Measurements from ENCODE around the gene TPT1.
"Not testable (repeated sequence)": the region's sequence is repeated elsewhere in the genome, so short reads cannot be mapped to it uniquely, and the experiment has no call there.

The TPT1 gene

GRCh38 chr13:45341034-45341798 lies at the start of gene TPT1:
Gene TPT1 (minus strand): TSS chr13:45341183. CDS start chr13:45341069, 114 bp downstream.
- Histone ChIP-seq H3K36me3 (ENCODE audit: control insufficient read depth, insufficient read depth, low read length) (peaks cover 51% of the 10 kb centered on the region), H3K9ac (ENCODE audit: low read depth, low read length) (peak within 1 kb of the TSS; percentile 99), H3K4me1 (ENCODE audit: control insufficient read depth, insufficient read depth, low read length) (peaks cover 7% of the 10 kb centered on the region; the same call in 1 of the 2 replicates), H3K27me3 (ENCODE audit: control insufficient read depth, insufficient read depth, low read length) (no peaks in the 10 kb centered on the region), H3K4me3 (ENCODE audit: low read depth, low read length) (peak within 1 kb of the TSS; percentile 79), H3K27ac (ENCODE audit: low read depth, low read length) (peak within 1 kb of the TSS; percentile 98), H3K9me3 (ENCODE audit: control insufficient read depth, insufficient read depth, low read length) (no peaks in the 10 kb centered on the region)

DNA sequence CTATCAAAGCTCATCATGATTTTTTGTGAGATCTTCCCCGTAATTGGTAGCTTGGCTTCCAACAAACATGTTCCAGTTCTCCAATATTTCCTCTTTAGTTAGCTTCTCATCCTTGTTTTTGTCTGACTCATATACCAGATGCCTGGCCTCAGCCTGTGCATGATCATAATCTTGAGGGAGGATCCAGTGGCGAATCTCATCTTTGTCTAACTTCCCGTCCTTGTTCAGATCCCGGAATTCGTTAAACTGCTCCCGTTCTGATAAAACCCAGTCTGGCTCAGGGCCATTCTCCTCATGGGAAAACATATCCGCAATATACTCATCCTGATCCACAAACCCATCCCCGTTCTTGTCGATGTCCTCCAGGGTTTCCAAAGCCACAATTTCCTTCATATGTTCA lies 49.4 kb upstream of the TPT1 start:
- not testable (repeated sequence) for H3K36me3 ChIP-seq (ENCODE audit: control insufficient read depth, insufficient read depth, low read length); H3K9ac ChIP-seq (ENCODE audit: low read depth, low read length); H3K9me3 ChIP-seq (ENCODE audit: control insufficient read depth, insufficient read depth, low read length)

DNA sequence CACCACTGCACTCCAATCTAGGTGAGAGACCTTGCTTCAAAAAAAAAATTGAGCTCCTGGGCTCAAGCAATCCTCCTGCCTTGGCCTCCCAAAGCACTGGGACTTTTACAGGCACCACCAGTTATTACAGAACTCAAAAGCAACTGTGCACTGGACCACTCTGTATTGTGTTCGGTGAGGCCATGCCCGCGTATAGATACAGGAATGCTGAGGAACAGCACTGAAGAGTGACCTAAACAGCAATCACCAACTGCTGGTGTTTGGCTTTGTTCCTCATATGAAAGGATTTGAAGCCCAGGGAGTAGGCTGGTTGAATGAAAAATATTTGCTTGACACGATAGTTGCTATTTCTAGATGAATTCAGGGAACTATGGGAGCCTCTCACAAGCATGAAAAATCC lies 47.7 kb upstream of the TPT1 start:
- Histone ChIP-seq H3K4me1 (ENCODE audit: control insufficient read depth, insufficient read depth, low read length) (0 out of 2 replicates have a peak, but pooled peaks cover 1% of the 10 kb centered on the region), H3K27me3 (ENCODE audit: control insufficient read depth, insufficient read depth, low read length) (no peaks in the 10 kb centered on the region), H3K9ac (ENCODE audit: low read depth, low read length) (no peak overlapping the region), H3K36me3 (ENCODE audit: control insufficient read depth, insufficient read depth, low read length) (0 out of 2 replicates have a peak, but pooled peaks cover 2% of the 10 kb centered on the region), H3K9me3 (ENCODE audit: control insufficient read depth, insufficient read depth, low read length) (no peaks in the 10 kb centered on the region), H3K4me3 (ENCODE audit: low read depth, low read length) (no peak overlapping the region), H3K27ac (ENCODE audit: low read depth, low read length) (no peak overlapping the region)

More for the DNA sequence above, 49.4 kb upstream of the TPT1 start:
- H3K4me3 ChIP-seq (ENCODE audit: low read depth, low read length); H3K27me3 ChIP-seq (ENCODE audit: control insufficient read depth, insufficient read depth, low read length); H3K27ac ChIP-seq (ENCODE audit: low read depth, low read length); H3K4me1 ChIP-seq (ENCODE audit: control insufficient read depth, insufficient read depth, low read length): not testable (repeated sequence)

DNA sequence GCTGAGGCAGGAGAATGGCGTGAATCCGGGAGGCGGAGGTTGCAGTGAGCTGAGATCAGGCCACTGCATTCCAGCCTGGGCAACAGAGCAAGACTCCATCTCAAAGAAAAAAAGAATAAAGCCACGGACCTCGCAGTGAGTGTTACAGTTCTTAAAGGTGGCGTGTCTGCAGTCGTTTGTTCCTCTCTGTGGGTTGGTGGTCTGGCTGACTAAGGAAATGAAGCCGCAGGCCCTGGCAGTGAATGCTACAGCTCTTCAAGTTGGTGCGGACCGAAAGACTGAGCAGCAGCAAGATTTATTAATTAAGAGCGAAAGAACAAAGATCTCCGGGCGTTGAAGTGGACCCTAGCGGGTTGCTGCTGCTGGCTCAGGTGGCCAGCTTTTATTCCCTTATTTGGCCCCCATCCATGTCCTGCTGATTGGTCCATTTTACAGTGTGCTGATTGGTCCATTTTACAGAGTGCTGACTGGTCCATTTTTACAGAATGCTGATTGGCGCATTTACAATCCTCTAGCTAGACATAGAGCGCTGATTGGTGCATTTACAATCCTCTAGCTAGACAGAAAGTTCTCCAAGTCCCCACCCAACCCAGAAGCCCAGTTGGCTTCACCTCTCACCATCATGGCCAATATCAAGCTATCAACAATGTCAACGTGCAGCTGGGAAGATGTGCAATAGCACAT lies 46.1 kb upstream of the TPT1 start:
- not testable (repeated sequence) for H3K9me3 ChIP-seq (ENCODE audit: control insufficient read depth, insufficient read depth, low read length); H3K27ac ChIP-seq (ENCODE audit: low read depth, low read length); H3K9ac ChIP-seq (ENCODE audit: low read depth, low read length); H3K4me1 ChIP-seq (ENCODE audit: control insufficient read depth, insufficient read depth, low read length); H3K4me3 ChIP-seq (ENCODE audit: low read depth, low read length); H3K36me3 ChIP-seq (ENCODE audit: control insufficient read depth, insufficient read depth, low read length); H3K27me3 ChIP-seq (ENCODE audit: control insufficient read depth, insufficient read depth, low read length)

- H3K27ac ChIP-seq (ENCODE audit: low read depth, low read length): no peak overlapping the region
- H3K9ac ChIP-seq (ENCODE audit: low read depth, low read length): no peak overlapping the region
- H3K4me3 ChIP-seq (ENCODE audit: low read depth, low read length): no peak overlapping the region
- no peaks in the 10 kb centered on the region for H3K4me1 ChIP-seq (ENCODE audit: control insufficient read depth, insufficient read depth, low read length)
- no peaks in the 10 kb centered on the region for H3K27me3 ChIP-seq (ENCODE audit: control insufficient read depth, insufficient read depth, low read length)
- 0 out of 2 replicates have a peak, but pooled peaks cover 2% of the 10 kb centered on the region for H3K36me3 ChIP-seq (ENCODE audit: control insufficient read depth, insufficient read depth, low read length)
- no peaks in the 10 kb centered on the region for H3K9me3 ChIP-seq (ENCODE audit: control insufficient read depth, insufficient read depth, low read length)
Measured at GRCh38 chr13:45385907-45386553, 45.0 kb upstream of the TPT1 start.

DNA sequence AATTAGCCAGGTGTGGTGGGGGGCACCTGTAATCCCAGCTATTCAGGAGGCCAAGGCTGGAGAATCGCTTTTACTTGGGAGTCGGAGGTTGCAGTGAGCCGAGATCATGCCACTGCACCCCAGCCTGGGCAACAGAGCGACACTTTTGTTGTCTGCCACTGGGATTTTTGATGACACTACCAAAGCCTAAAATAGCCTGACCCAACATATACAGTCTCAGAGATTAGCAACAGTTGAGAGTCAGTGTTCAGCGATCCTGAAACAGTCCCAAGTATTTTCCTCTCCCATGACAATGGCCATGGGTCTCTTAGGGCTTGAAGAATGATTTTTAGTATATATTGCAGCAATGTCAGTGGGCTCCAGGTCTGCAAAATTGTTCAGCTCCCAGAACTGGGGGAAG lies 44.3 kb upstream of the TPT1 start:
- Histone ChIP-seq H3K27ac (ENCODE audit: low read depth, low read length) (no peak overlapping the region), H3K36me3 (ENCODE audit: control insufficient read depth, insufficient read depth, low read length) (0 out of 2 replicates have a peak, but pooled peaks cover 2% of the 10 kb centered on the region), H3K27me3 (ENCODE audit: control insufficient read depth, insufficient read depth, low read length) (no peaks in the 10 kb centered on the region), H3K9ac (ENCODE audit: low read depth, low read length) (no peak overlapping the region), H3K4me3 (ENCODE audit: low read depth, low read length) (no peak overlapping the region), H3K4me1 (ENCODE audit: control insufficient read depth, insufficient read depth, low read length) (no peaks in the 10 kb centered on the region), H3K9me3 (ENCODE audit: control insufficient read depth, insufficient read depth, low read length) (no peaks in the 10 kb centered on the region)

GRCh38 chr13:45384474-45385174 lies 43.6 kb upstream of the TPT1 start:
- no peak overlapping the region for H3K27ac ChIP-seq (ENCODE audit: low read depth, low read length)
- H3K4me3 ChIP-seq (ENCODE audit: low read depth, low read length): no peak overlapping the region
- H3K4me1 ChIP-seq (ENCODE audit: control insufficient read depth, insufficient read depth, low read length): no peaks in the 10 kb centered on the region
- 0 out of 2 replicates have a peak, but pooled peaks cover 2% of the 10 kb centered on the region for H3K36me3 ChIP-seq (ENCODE audit: control insufficient read depth, insufficient read depth, low read length)
- H3K27me3 ChIP-seq (ENCODE audit: control insufficient read depth, insufficient read depth, low read length): no peaks in the 10 kb centered on the region
- H3K9ac ChIP-seq (ENCODE audit: low read depth, low read length): no peak overlapping the region
- no peaks in the 10 kb centered on the region for H3K9me3 ChIP-seq (ENCODE audit: control insufficient read depth, insufficient read depth, low read length)

DNA sequence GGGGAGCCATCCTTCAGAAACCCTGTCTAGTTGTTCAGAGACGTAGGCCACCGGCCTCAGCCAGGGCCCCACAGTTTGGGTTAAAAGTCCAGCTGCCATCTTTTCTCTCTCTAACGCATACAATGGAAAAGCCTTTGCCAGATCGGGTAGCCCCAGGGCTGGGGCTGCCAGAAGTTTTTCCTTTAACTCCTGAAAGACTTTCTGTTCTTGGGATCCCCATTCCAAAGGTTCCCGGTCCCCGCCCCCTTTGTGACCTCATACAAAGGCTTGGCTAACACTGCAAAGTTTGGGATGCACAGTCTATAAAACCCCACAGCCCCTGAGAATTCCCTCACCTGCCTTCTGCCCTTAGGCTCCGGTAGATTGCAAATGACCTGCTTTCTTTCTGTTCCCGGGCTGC lies 41.8 kb upstream of the TPT1 start:
- not testable (repeated sequence) for H3K4me3 ChIP-seq (ENCODE audit: low read depth, low read length); H3K27me3 ChIP-seq (ENCODE audit: control insufficient read depth, insufficient read depth, low read length); H3K9me3 ChIP-seq (ENCODE audit: control insufficient read depth, insufficient read depth, low read length); H3K27ac ChIP-seq (ENCODE audit: low read depth, low read length); H3K9ac ChIP-seq (ENCODE audit: low read depth, low read length); H3K4me1 ChIP-seq (ENCODE audit: control insufficient read depth, insufficient read depth, low read length); H3K36me3 ChIP-seq (ENCODE audit: control insufficient read depth, insufficient read depth, low read length)

DNA sequence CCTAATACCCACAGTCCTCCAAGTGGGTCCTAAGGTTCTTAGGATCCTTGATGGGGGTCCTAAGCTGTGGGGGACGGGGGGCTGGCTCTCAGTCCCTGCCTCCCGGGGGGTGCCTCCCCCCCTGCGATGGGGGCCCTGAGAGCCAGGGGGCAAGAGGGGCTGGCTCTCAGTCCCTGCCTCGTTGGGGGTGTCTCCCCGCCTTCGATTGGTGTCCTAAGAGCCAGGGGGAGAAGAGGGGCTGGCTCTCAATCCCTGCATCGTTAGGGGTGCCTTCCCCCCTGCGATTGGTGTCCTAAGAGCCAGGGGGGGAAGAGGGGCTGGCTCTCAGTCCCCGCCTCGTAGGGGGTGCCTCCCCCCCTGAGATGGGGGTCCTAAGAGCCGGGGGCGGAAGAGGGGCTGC lies 40.2 kb upstream of the TPT1 start:
- no peak overlapping the region for H3K27ac ChIP-seq (ENCODE audit: low read depth, low read length)
- no peaks in the 10 kb centered on the region for H3K4me1 ChIP-seq (ENCODE audit: control insufficient read depth, insufficient read depth, low read length)
- H3K36me3 ChIP-seq (ENCODE audit: control insufficient read depth, insufficient read depth, low read length): 0 out of 2 replicates have a peak, but pooled peaks cover 2% of the 10 kb centered on the region

GRCh38 chr13:45380708-45381107 lies 39.7 kb upstream of the TPT1 start:
- H3K27me3 ChIP-seq (ENCODE audit: control insufficient read depth, insufficient read depth, low read length); H3K36me3 ChIP-seq (ENCODE audit: control insufficient read depth, insufficient read depth, low read length); H3K9ac ChIP-seq (ENCODE audit: low read depth, low read length); H3K4me3 ChIP-seq (ENCODE audit: low read depth, low read length); H3K27ac ChIP-seq (ENCODE audit: low read depth, low read length); H3K4me1 ChIP-seq (ENCODE audit: control insufficient read depth, insufficient read depth, low read length); H3K9me3 ChIP-seq (ENCODE audit: control insufficient read depth, insufficient read depth, low read length): not testable (repeated sequence)

More for the DNA sequence above, 40.2 kb upstream of the TPT1 start:
- H3K9me3 ChIP-seq (ENCODE audit: control insufficient read depth, insufficient read depth, low read length): no peaks in the 10 kb centered on the region
- no peak overlapping the region for H3K9ac ChIP-seq (ENCODE audit: low read depth, low read length)
- no peaks in the 10 kb centered on the region for H3K27me3 ChIP-seq (ENCODE audit: control insufficient read depth, insufficient read depth, low read length)
- H3K4me3 ChIP-seq (ENCODE audit: low read depth, low read length): no peak overlapping the region

Data from HUES48 (cell line).